Endothelial cell of umbilical vein (primary cell): ENCODE measurements around the gene SP100.

ENCODE experiments used
- CTCF ChIP-seq, 2 donors: IDR thresholded peaks; 1 replicate in 1 of 2; 2 replicates in 1 of 2; pipeline ENCODE4 v1.5.1; 2011; ENCODE audit warnings: low read length in 2 of 2, mild to moderate bottlenecking in 2 of 2, moderate library complexity in 2 of 2, control low read depth in 1 of 2, inconsistent platforms in 1 of 2, low read depth in 1 of 2; ENCODE audit not compliant: insufficient read depth in 1 of 2; ENCODE audit errors: extremely low read depth in 1 of 2
- FOS ChIP-seq: IDR thresholded peaks from 2 replicates; pipeline ENCODE4 v1.6.1; 2011; ENCODE audit warnings: mild to moderate bottlenecking, low read length, moderate library complexity, borderline replicate concordance; ENCODE audit not compliant: insufficient read depth
- POLR2A ChIP-seq: IDR thresholded peaks from 2 replicates; pipeline ENCODE4 v1.6.1; 2012; ENCODE audit warnings: low read depth, mild to moderate bottlenecking, control low read depth, low read length

GRCh38 chr2:230498506-230499107 lies 82.6 kb downstream of the SP100 start:
- TF ChIP-seq CTCF (IDR thresholded peaks at IDR 0.05; ENCODE audit: extremely low read depth in 1 of 2, insufficient read depth in 1 of 2, low read depth in 1 of 2, low read length in 2 of 2) (no peak), FOS (no peak), POLR2A (no peak)
